BE2C (cell line): ENCODE data around the gene OR11H1. TPM values are rescaled to one million over a fixed set of nuclear protein-coding genes. Genes with fewer than 3 reads are reported as not detected.
A peak's percentile ranks its signal among the peaks of the same experiment; 100 is the strongest.
"Not testable (repeated sequence)": the region's sequence is repeated elsewhere in the genome, so short reads cannot be mapped to it uniquely, and the experiment has no call there.

ENCODE experiments used
- DNase-seq: peaks from one replicate; pipeline ENCODE4 v3.0.0-alpha.2; 2020
- H3K27me3 ChIP-seq: fragments of 250-450 bp; sonication (Bioruptor Pico); 2 replicates; pipeline ENCODE4 v1.5.1; 2020; ENCODE audit warnings: mild to moderate bottlenecking
- H3K36me3 ChIP-seq: fragments of 250-450 bp; sonication (Bioruptor Pico); 2 replicates; pipeline ENCODE4 v1.5.1; 2020; ENCODE audit warnings: mild to moderate bottlenecking
- H3K4me1 ChIP-seq: fragments of 250-450 bp; sonication (Bioruptor Pico); 2 replicates; pipeline ENCODE4 v1.5.1; 2020
- H3K4me3 ChIP-seq: 2 replicates; pipeline ENCODE4 v1.5.1; 2011; ENCODE audit warnings: low read depth, low read length
- H3K9me3 ChIP-seq: fragments of 250-450 bp; sonication (Bioruptor Pico); 2 replicates; pipeline ENCODE4 v1.5.1; 2020
- polyA plus RNA-seq: library from polyadenylated mRNA; unstranded; fragments of >200 nt; gene quantifications from one replicate; pipeline ENCODE4 v1.2.1, GENCODE V29; 2012; ENCODE audit warnings: low read depth, missing spikeins; ENCODE audit not compliant: insufficient read length, insufficient read depth

OR11H1 gene
- not detected for polyA plus RNA-seq

GRCh38 chr22:15527892-15528291 is at the start of gene OR11H1:
OR11H1 (plus strand) TSS chr22:15528192; CDS start chr22:15528192, 0 bp downstream.
- H3K4me1 ChIP-seq, H3K9me3 ChIP-seq, H3K27me3 ChIP-seq, H3K36me3 ChIP-seq, DNase-seq, H3K4me3 ChIP-seq: not testable (repeated sequence)

GRCh38 chr22:15509967-15510366 is 18.0 kb upstream of the OR11H1 start:
- H3K4me3 ChIP-seq, DNase-seq, H3K36me3 ChIP-seq: not testable (repeated sequence)

GRCh38 chr22:15515896-15516295 is 12.1 kb upstream of the OR11H1 start:
- not testable (repeated sequence) for H3K9me3 ChIP-seq, H3K36me3 ChIP-seq, H3K4me3 ChIP-seq, H3K4me1 ChIP-seq, DNase-seq, H3K27me3 ChIP-seq

More at GRCh38 chr22:15509967-15510366, 18.0 kb upstream of the OR11H1 start:
- H3K4me1 ChIP-seq, H3K9me3 ChIP-seq, H3K27me3 ChIP-seq: not testable (repeated sequence)

- H3K4me1 ChIP-seq, H3K36me3 ChIP-seq, H3K4me3 ChIP-seq, H3K27me3 ChIP-seq, H3K9me3 ChIP-seq: not testable (repeated sequence)
- peak; percentile 6 for DNase-seq
These were observed 25.8 kb downstream of the OR11H1 start for GRCh38 chr22:15553767-15554166.

GRCh38 chr22:15563461-15563860 is 35.5 kb downstream of the OR11H1 start:
- not testable (repeated sequence) for H3K27me3 ChIP-seq, H3K36me3 ChIP-seq, H3K9me3 ChIP-seq, DNase-seq, H3K4me3 ChIP-seq, H3K4me1 ChIP-seq

GRCh38 chr22:15565063-15565462 is 37.1 kb downstream of the OR11H1 start:
- H3K4me3 ChIP-seq, H3K9me3 ChIP-seq, DNase-seq, H3K27me3 ChIP-seq, H3K4me1 ChIP-seq, H3K36me3 ChIP-seq: not testable (repeated sequence)
